Lower lobe of right lung (tissue), 2 donors: Measurements from ENCODE around the gene TAAR1. TPM values are rescaled to one million over a fixed set of nuclear protein-coding genes. Genes with fewer than 3 reads are reported as not detected.
A peak's percentile ranks its signal among the peaks of the same experiment; 100 is the strongest.

Experiments used
- ATAC-seq, 2 donors: fragments of 200-7000 bp; cut with Tn5 transposase; one replicate each; pipeline ENCODE4 v1.9.1; 2020 to 2022; ENCODE audit warnings: mild to moderate bottlenecking in 2 of 2, moderate library complexity in 2 of 2
- DNase-seq: peaks from one replicate; pipeline ENCODE4 v3.0.0-alpha.2; 2020
- H3K27ac ChIP-seq: fragments of 200-600 bp; one replicate; pipeline ENCODE4 v1.8.0; 2022
- H3K27me3 ChIP-seq: fragments of 200-600 bp; one replicate; pipeline ENCODE4 v1.8.0; 2022; ENCODE audit warnings: low read depth
- H3K36me3 ChIP-seq: fragments of 200-600 bp; one replicate; pipeline ENCODE4 v1.8.0; 2022; ENCODE audit warnings: mild to moderate bottlenecking
- H3K4me1 ChIP-seq: fragments of 200-600 bp; one replicate; pipeline ENCODE4 v1.8.0; 2022
- H3K4me3 ChIP-seq: fragments of 200-600 bp; one replicate; pipeline ENCODE4 v1.8.0; 2022; ENCODE audit warnings: mild to moderate bottlenecking
- H3K9me3 ChIP-seq: fragments of 200-600 bp; one replicate; pipeline ENCODE4 v1.8.0; 2022
- intact Hi-C: fragments of 100-400 bp; cut with DNase I; formaldehyde crosslinking; loops from one replicate; pipeline ENCODE4 v1.11.0; 2022
- total RNA-seq: library from RNA; stranded (reverse); fragmentation: NEBNext Ultra II Directional; extraction: Animal tissue kit (Norgen Biotek cat#: 25700); gene quantifications from one replicate; pipeline ENCODE4 v1.2.1, GENCODE V29; 2021
- TF ChIP-seq, protein P1 (sequence below): fragments of 200-600 bp; IDR thresholded peaks from one replicate; pipeline ENCODE4 v1.8.0; 2022; ENCODE audit warnings: antibody characterized with exemption, mild to moderate bottlenecking
- donor health status: DM: no; HTN: yes; CAD: no; lungs with severe emphysema.

TAAR1 gene
- total RNA-seq, 1 donor from 2014 or later = not detected

DNA sequence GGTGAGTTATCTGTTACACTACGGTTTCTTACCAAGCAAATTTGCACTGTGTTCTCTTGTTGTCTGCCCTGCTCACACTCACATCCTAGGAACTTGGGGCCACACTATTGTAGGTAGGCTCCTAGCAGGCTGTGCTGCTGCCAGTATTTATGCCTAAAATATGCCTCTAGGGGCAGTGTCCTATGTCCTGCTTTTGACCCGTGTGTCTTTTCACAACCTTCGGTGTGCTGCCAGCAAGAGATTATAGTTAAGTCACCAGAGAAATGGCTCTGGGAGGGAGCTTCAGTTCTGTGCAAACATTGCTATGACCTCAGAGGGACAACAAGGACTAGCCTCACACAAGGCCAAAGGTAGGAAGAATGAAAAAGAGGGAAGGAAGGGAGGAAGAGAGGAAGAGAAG, 60.5 kb downstream of the TAAR1 start:
- no peak for DNase-seq
- Histone ChIP-seq H3K36me3 (no peaks in the 10 kb centered on the region), H3K27ac (no peak overlapping the region), H3K4me3 (no peak overlapping the region), H3K9me3 (no peaks in the 10 kb centered on the region), H3K27me3 (no peaks in the 10 kb centered on the region), H3K4me1 (no peaks in the 10 kb centered on the region)
- intact Hi-C loops = no loop called here
- ATAC-seq = peak; percentile 24 to 35
- TF ChIP-seq, protein P1, sequence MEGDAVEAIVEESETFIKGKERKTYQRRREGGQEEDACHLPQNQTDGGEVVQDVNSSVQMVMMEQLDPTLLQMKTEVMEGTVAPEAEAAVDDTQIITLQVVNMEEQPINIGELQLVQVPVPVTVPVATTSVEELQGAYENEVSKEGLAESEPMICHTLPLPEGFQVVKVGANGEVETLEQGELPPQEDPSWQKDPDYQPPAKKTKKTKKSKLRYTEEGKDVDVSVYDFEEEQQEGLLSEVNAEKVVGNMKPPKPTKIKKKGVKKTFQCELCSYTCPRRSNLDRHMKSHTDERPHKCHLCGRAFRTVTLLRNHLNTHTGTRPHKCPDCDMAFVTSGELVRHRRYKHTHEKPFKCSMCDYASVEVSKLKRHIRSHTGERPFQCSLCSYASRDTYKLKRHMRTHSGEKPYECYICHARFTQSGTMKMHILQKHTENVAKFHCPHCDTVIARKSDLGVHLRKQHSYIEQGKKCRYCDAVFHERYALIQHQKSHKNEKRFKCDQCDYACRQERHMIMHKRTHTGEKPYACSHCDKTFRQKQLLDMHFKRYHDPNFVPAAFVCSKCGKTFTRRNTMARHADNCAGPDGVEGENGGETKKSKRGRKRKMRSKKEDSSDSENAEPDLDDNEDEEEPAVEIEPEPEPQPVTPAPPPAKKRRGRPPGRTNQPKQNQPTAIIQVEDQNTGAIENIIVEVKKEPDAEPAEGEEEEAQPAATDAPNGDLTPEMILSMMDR = peak; percentile 22

GRCh38 chr6:132596201-132596600, 62.8 kb downstream of the TAAR1 start:
- H3K9me3 ChIP-seq = no peaks in the 10 kb centered on the region
- no peaks in the 10 kb centered on the region for H3K27me3 ChIP-seq
- intact Hi-C loops = no loop called here
- H3K4me1 ChIP-seq = no peaks in the 10 kb centered on the region
- H3K4me3 ChIP-seq = no peak overlapping the region
- ATAC-seq (no peak), DNase-seq (no peak)
- H3K27ac ChIP-seq = no peak overlapping the region
- H3K36me3 ChIP-seq = no peaks in the 10 kb centered on the region
- TF ChIP-seq, protein P1 = no peak

Other genes starting within 250 kb of the TAAR1 start
- gene STX7, start 146.1 kb downstream of the TAAR1 start, total RNA-seq = 97.2 TPM
- gene TAAR9, start 120.9 kb downstream of the TAAR1 start, total RNA-seq = not detected
- not detected for gene TAAR8, start 106.5 kb downstream of the TAAR1 start, total RNA-seq
- gene TAAR6, start 88.9 kb downstream of the TAAR1 start, total RNA-seq = not detected
- gene TAAR5, start 69.4 kb downstream of the TAAR1 start, total RNA-seq = not detected
- gene TAAR2, start 34.9 kb downstream of the TAAR1 start, total RNA-seq = not detected
- 10.0 TPM for gene VNN1, start 54.9 kb upstream of the TAAR1 start, total RNA-seq
- gene VNN2, start 98.7 kb upstream of the TAAR1 start, total RNA-seq = 32.6 TPM
- 8.1 TPM for gene SLC18B1, start 139.5 kb upstream of the TAAR1 start, total RNA-seq
- 1,034 TPM for gene RPS12, start 155.4 kb upstream of the TAAR1 start, total RNA-seq